GM12892 (cell line): ENCODE measurements around the gene MYRFL.

ENCODE experiments used
- POLR2A ChIP-seq: IDR thresholded peaks from 2 replicates; pipeline ENCODE4 v1.6.1; 2011; ENCODE audit warnings: low read depth, low read length, control low read depth
- POLR2AphosphoS5 ChIP-seq: IDR thresholded peaks from 2 replicates; pipeline ENCODE4 v1.6.1; 2011; ENCODE audit warnings: low read depth, low read length, control low read depth

- TF ChIP-seq POLR2A (no peak), POLR2AphosphoS5 (no peak)
Observed at GRCh38 chr12:69837191-69837590, 12.2 kb downstream of the MYRFL start.
